Adrenal gland (tissue), 12 donors: ENCODE results near the gene PTPRU. TPM values are rescaled to one million over a fixed set of nuclear protein-coding genes. Genes with fewer than 3 reads are reported as not detected.

Source experiments
- DNase-seq, 7 donors: peaks; one replicate each; pipeline ENCODE4 v3.0.0-alpha.2; 2019 to 2020
- H3K27ac ChIP-seq, 5 donors: fragments of 200-600 bp; sonication (generic) in 4 of 5; 1 replicate in 3 of 5; 2 replicates in 2 of 5; pipeline versions ENCODE4 v1.5.1 to v1.8.0; 2016 to 2020; ENCODE audit warnings: mild to moderate bottlenecking in 1 of 5
- H3K27me3 ChIP-seq: fragments of 200-600 bp; 2 replicates; pipeline ENCODE4 v1.8.0; 2021
- H3K36me3 ChIP-seq, 2 donors: fragments of 200-600 bp; replicated peaks in 1 of 2; 1 replicate in 1 of 2; 2 replicates in 1 of 2; pipeline versions ENCODE4 v1.5.1 to v1.8.0; 2018 to 2022
- H3K4me1 ChIP-seq, 2 donors: fragments of 200-600 bp; replicated peaks in 1 of 2; 1 replicate in 1 of 2; 2 replicates in 1 of 2; pipeline versions ENCODE4 v1.5.1 to v1.8.0; 2018 to 2021
- H3K4me3 ChIP-seq, 4 donors: fragments of 200-600 bp; sonication (generic) in 3 of 4; one replicate each; pipeline ENCODE4 v1.5.1; 2016 to 2018
- H3K9me3 ChIP-seq, 3 donors: fragments of 200-600 bp; sonication (generic) in 1 of 3; replicated peaks in 1 of 3; 1 replicate in 2 of 3; 2 replicates in 1 of 3; pipeline versions ENCODE4 v1.5.1 to v1.8.0; 2016 to 2021
- POLR2A ChIP-seq, 2 donors: fragments of 450-650 bp; IDR thresholded peaks; one replicate each; pipeline ENCODE4 v1.6.1; 2017; ENCODE audit warnings: antibody characterized with exemption in 2 of 2, mild to moderate bottlenecking in 2 of 2, moderate library complexity in 1 of 2
- WGBS, 4 donors: extraction: QIAGEN DNeasy Blood & Tissue Kit in 2 of 4; methylation state at CpG; one replicate each; pipeline versions ENCODE4 v1.1.5 to v1.1.7; 2013 to 2017; 5-methylcytosine and 5-hydroxymethylcytosine counted together
- intact Hi-C, 2 donors: fragments of 100-400 bp; cut with DNase I; formaldehyde crosslinking; loops; one replicate each; pipeline versions ENCODE4 v1.14.1 to v1.15.0; 2022 to 2023
- polyA plus RNA-seq, 3 donors: library from polyadenylated mRNA; stranded (reverse); fragments of 200-250 nt in 2 of 3; fragments of 350-450 nt in 1 of 3; fragmentation: Illumina TruSeq in 1 of 3; extraction: RNeasy Lipid Tissue Mini Kit (QIAGEN cat#74804) in 1 of 3; gene quantifications; one replicate each; pipeline ENCODE4 v1.2.3, GENCODE V29; 2013 to 2014
- total RNA-seq, 9 donors: library from RNA; depleted of rRNA in 4 of 9; stranded (reverse); fragments of >200 nt in 4 of 9; fragments of 120-200 nt in 1 of 9; fragmentation: NEBNext Ultra II Directional in 1 of 9; extraction: Animal tissue kit (Norgen Biotek cat#: 25700) in 1 of 9; gene quantifications; one replicate each; pipeline versions ENCODE4 v1.1.0 to v1.2.4, GENCODE V29; 2013 to 2023
- TF ChIP-seq, protein P1 (sequence below), 6 experiments: fragments of 450-650 bp in 4 of 6; fragments of 200-600 bp in 2 of 6; sonication (generic) in 1 of 6; IDR thresholded peaks; 1 replicate in 5 of 6; 2 replicates in 1 of 6; pipeline versions ENCODE4 v1.5.1 to v1.8.0; 2016 to 2021; ENCODE audit warnings: antibody characterized with exemption in 6 of 6, mild to moderate bottlenecking in 2 of 6, moderate library complexity in 1 of 6
- donor health status: healthy with polysubstance abuse.
- donor health status: Bipolar disorder and iron deficiency.
- donor health status: DM: yes; HTN: yes; CAD: no.
- donor health status: DM: no; HTN: no; CAD: no.
- donor health status: DM: no; HTN: no; CAD: no.
- donor health status: DM: yes; HTN: yes; CAD: no.

The PTPRU gene
- total and polyA plus RNA-seq, 12 donors = 1.4 to 14.4 (median 6.7) TPM

DNA sequence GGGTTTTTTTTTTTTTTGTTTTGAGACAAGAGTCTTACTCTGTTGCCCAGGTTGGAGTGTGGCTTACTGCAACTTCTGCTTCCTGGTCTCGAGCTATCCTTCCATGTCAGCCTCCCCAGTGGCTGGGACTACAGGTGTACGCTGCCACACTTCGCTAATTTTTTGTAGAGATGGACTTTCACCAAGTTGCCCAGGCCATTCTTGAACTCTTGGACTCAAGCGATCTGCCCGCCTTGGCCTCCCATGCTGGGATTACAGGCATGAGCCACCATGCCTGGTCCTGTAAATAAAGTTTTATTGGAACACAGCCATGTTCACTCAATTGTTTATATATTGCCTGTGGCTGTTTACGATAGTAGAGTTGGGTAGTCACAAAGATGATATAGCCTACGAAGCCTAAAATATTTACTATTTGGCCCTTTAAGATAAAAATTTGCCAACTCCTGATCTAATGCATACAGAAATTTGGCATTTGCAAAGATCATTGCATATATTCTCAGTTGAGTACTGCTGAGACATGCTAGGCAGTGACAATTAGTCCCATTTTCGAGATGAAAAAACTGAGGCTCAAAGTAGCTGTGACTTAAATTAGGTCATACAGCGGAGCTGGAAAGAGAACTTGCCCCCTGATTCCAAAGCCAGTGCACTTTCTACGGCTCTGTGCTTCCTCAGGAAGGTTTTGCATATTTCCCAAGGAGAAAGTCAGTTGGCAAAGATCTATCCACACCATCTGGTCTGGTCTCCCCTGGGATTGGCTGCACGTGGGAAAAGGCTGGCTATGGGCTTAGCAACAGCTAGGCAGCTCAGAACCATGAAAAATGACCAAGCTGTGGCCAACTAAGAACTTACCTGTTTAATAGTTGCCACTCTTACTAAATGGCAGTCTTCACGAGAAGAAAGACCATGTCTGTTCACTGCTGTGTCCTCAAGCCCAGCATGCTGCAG lies 25.0 kb upstream of the PTPRU start:
- 90 to 92% (median 92%) methylated on average over 11 to 12 of the region's 12 CpGs for WGBS, 4 donors

DNA sequence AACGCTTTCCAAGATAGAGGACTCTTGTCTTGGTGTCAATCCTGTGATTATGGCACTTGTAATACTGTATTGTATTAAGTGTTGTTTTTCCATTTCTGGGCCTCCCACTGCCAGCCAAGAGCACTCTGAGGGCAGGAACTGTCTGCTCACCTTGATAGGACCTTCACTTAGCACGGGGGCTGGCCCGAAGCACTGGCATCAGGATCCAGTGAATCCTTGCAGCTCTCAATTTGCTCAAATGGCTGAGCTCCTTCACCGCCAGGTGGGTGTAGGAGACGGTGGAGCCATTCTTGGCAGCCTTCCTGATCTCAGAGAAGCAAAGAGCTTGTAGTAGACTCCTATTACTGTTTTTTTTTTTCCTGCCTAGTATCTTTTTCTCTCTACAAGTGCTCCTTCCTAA lies 23.3 kb upstream of the PTPRU start:
- DNase-seq = no peak
- no peak overlapping the region for H3K27ac ChIP-seq
- peaks cover 0 to 42% of the 10 kb centered on the region in 2 donors for H3K36me3 ChIP-seq
- intact Hi-C loops = no loop called here
- no peaks in the 10 kb centered on the region for H3K27me3 ChIP-seq
- H3K9me3 ChIP-seq = no peaks in the 10 kb centered on the region
- WGBS, 4 donors = 92 to 97% (median 96%) methylated on average over 5 of the region's 5 CpGs
- TF ChIP-seq, protein P1, sequence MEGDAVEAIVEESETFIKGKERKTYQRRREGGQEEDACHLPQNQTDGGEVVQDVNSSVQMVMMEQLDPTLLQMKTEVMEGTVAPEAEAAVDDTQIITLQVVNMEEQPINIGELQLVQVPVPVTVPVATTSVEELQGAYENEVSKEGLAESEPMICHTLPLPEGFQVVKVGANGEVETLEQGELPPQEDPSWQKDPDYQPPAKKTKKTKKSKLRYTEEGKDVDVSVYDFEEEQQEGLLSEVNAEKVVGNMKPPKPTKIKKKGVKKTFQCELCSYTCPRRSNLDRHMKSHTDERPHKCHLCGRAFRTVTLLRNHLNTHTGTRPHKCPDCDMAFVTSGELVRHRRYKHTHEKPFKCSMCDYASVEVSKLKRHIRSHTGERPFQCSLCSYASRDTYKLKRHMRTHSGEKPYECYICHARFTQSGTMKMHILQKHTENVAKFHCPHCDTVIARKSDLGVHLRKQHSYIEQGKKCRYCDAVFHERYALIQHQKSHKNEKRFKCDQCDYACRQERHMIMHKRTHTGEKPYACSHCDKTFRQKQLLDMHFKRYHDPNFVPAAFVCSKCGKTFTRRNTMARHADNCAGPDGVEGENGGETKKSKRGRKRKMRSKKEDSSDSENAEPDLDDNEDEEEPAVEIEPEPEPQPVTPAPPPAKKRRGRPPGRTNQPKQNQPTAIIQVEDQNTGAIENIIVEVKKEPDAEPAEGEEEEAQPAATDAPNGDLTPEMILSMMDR (IDR thresholded peaks at IDR 0.05) = no peak
- no peak for TF ChIP-seq POLR2A (IDR thresholded peaks at IDR 0.05)
- H3K4me1 ChIP-seq = no peaks in the 10 kb centered on the region
- no peak overlapping the region for H3K4me3 ChIP-seq

More for the DNA sequence above, 25.0 kb upstream of the PTPRU start:
- Histone ChIP-seq H3K27ac (no peak overlapping the region), H3K27me3 (no peaks in the 10 kb centered on the region), H3K4me3 (no peak overlapping the region), H3K36me3 (peaks cover 0 to 41% of the 10 kb centered on the region in 2 donors), H3K4me1 (no peaks in the 10 kb centered on the region), H3K9me3 (no peaks in the 10 kb centered on the region)
- TF ChIP-seq POLR2A (IDR thresholded peaks at IDR 0.05) = no peak
- TF ChIP-seq, protein P1 (IDR thresholded peaks at IDR 0.05) = no peak
- DNase-seq = no peak
- intact Hi-C loops = no loop called here

DNA sequence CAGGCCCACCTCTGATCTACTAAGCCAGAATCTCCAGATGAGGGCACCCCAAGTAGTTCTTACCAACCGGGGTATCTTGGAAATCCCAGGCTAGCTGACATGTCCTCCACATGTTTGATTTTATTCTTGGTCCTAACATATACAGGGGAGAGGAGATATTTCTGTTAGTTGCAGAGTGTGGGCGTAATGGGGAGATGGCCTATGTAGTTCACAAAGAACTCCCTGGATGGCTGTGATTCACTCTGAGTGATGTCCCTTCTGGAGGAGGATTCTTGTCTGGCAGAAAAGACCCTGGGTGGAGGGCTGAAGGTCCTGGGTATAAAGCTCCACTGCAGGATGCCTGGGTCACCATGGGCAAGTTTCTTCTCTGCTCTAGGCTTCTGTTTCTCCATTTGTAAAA lies 18.7 kb upstream of the PTPRU start:
- H3K27ac ChIP-seq = no peak overlapping the region
- TF ChIP-seq, protein P1 (IDR thresholded peaks at IDR 0.05) = no peak
- TF ChIP-seq POLR2A (IDR thresholded peaks at IDR 0.05) = no peak
- no peak for DNase-seq
- H3K36me3 ChIP-seq = peaks cover 0 to 32% of the 10 kb centered on the region in 2 donors
- 90 to 97% (median 94%) methylated on average over 2 of the region's 2 CpGs for WGBS, 4 donors
- H3K4me3 ChIP-seq = no peak overlapping the region
- H3K27me3 ChIP-seq = no peaks in the 10 kb centered on the region
- intact Hi-C loops = no loop called here
- no peaks in the 10 kb centered on the region for H3K4me1 ChIP-seq
- H3K9me3 ChIP-seq = no peaks in the 10 kb centered on the region

DNA sequence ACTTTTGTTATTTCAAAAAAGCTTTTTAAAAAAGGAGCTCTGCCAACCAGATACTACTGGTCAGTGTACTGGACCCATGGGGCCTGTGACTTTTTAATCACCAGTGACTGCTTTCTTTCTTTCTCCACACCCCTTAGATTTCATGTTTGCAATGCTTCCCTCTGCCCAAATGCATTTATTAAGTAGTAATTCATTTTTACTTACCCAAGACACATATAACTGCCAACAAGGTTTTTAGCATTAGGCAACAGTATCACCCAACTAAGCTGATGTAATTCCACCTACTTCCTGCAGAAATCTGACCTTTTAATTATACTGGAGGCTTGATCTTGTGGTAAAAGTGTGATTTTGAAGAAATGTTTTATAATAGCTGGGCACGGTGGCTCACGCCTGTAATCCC lies 18.1 kb upstream of the PTPRU start:
- 72 to 96% (median 80%) methylated on average over 2 of the region's 2 CpGs for WGBS, 4 donors
- Histone ChIP-seq H3K4me3 (no peak overlapping the region), H3K36me3 (peaks cover 0 to 26% of the 10 kb centered on the region in 2 donors), H3K4me1 (no peaks in the 10 kb centered on the region), H3K27me3 (no peaks in the 10 kb centered on the region), H3K9me3 (no peaks in the 10 kb centered on the region), H3K27ac (no peak overlapping the region)
- intact Hi-C loops = no loop called here
- TF ChIP-seq POLR2A (IDR thresholded peaks at IDR 0.05) = no peak
- TF ChIP-seq, protein P1 (IDR thresholded peaks at IDR 0.05) = no peak
- no peak for DNase-seq
